HG02970 (cell line): ENCODE measurements around the gene PTPRT.

Experiments used
- ATAC-seq: cut with Tn5 transposase; IDR thresholded peaks from one replicate; pipeline ENCODE4 v1.9.1; 2021; ENCODE audit warnings: mild to moderate bottlenecking, moderate library complexity, moderate number of reproducible peaks; ENCODE audit not compliant: unreplicated experiment, low FRiP score

PTPRT gene

GRCh38 chr20:42366626-42367025 is 823.1 kb downstream of the PTPRT start:
- ATAC-seq = no peak

- no peak for ATAC-seq
Observed at GRCh38 chr20:42364446-42364845, 825.3 kb downstream of the PTPRT start.

- no peak for ATAC-seq
Observed at GRCh38 chr20:42361402-42361970, 828.2 kb downstream of the PTPRT start.

- no peak for ATAC-seq
Observed at GRCh38 chr20:42360621-42361020, 829.1 kb downstream of the PTPRT start.

- no peak for ATAC-seq
Observed at GRCh38 chr20:42359617-42360016, 830.1 kb downstream of the PTPRT start.

- no peak for ATAC-seq
Observed at GRCh38 chr20:42352096-42352495, 837.6 kb downstream of the PTPRT start.

- no peak for ATAC-seq
Observed at GRCh38 chr20:42350521-42350920, 839.2 kb downstream of the PTPRT start.

GRCh38 chr20:42346189-42347170 is 843.2 kb downstream of the PTPRT start:
- ATAC-seq = no peak

GRCh38 chr20:42341654-42342053 is 848.1 kb downstream of the PTPRT start:
- no peak for ATAC-seq

- ATAC-seq = no peak
Observed at GRCh38 chr20:42340368-42340767, 849.3 kb downstream of the PTPRT start.

- ATAC-seq = no peak
Observed at GRCh38 chr20:42338294-42339201, 851.2 kb downstream of the PTPRT start.

GRCh38 chr20:42336576-42336975 is 853.1 kb downstream of the PTPRT start:
- ATAC-seq = no peak

GRCh38 chr20:42319252-42320013 is 870.3 kb downstream of the PTPRT start:
- ATAC-seq = no peak

- ATAC-seq = no peak
Observed at GRCh38 chr20:42313704-42314103, 876.0 kb downstream of the PTPRT start.

GRCh38 chr20:42309050-42309449 is 880.7 kb downstream of the PTPRT start:
- no peak for ATAC-seq

GRCh38 chr20:42308171-42308570 is 881.5 kb downstream of the PTPRT start:
- no peak for ATAC-seq

- ATAC-seq = no peak
Observed at GRCh38 chr20:42295592-42295991, 894.1 kb downstream of the PTPRT start.

GRCh38 chr20:42294976-42295375 is 894.7 kb downstream of the PTPRT start:
- no peak for ATAC-seq

- no peak for ATAC-seq
Observed at GRCh38 chr20:42281801-42282200, 907.9 kb downstream of the PTPRT start.
